GM21367 (cell line): Measurements from ENCODE around the gene ACTR1B.
"Not testable (repeated sequence)": the region's sequence is repeated elsewhere in the genome, so short reads cannot be mapped to it uniquely, and the experiment has no call there.

Experiments
- ATAC-seq: cut with Tn5 transposase; IDR thresholded peaks from one replicate; pipeline ENCODE4 v1.9.1; 2021; ENCODE audit not compliant: unreplicated experiment

Gene ACTR1B

DNA sequence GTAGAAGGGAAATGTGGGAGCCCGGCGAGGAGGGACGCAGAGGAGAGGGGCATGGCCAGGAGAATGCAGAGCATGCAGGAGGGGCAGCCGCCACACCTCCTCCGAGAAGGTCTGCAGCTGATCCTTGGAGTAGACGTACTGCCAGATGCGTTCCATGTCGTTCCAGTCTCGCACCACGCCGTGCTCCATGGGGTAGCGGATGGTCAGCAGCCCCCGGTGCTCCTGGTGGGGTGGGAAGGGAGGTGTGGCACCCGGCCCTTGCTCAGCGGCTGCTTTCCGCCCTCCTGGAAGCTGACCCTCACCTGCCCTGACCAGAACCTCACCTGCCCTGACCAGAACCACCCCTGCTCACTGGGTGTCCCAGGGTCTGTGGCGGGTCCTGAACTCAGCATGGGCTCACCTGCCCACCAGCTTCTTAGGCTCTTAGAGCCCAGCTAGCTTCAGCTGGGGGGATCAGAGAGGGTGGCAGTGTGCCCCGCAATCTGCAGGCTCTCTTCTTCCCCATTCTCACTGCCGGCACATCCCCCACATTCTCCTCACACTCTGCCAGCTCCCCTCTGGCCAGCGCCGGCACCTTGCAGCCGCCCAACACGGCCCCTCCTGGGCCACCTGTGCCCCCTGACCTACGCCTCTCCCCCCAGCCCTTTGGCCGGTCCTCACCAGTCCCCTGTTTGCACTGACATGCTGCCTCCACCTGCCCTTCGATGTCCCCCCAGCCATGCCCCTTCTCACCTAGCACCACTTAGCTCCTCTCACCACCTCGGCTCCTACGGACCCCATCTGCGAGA lies 4.4 kb downstream of the ACTR1B start:
- ATAC-seq: no peak

DNA sequence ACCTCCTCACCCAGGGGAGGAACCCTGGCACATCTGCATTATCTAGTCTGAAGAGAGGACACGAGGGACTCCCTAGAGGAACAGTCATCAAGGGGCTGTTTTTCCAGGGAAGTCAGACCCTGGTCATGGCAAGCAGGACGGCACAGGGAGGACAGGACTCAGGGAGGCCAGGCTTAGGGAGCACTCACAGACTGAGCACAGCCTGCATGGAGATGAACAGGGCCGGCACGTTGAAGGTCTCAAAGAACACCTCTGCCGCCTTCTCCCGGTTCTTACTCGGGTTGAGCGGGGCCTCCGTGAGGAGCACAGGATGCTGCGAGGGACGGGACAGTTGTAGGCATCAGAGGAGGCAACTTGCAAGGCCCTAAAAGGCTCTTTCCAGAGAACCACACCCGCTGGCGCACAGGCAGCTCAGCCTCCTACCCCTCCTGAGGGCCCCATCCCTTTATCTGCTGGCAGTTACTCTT lies 5.1 kb downstream of the ACTR1B start:
- ATAC-seq: no peak

DNA sequence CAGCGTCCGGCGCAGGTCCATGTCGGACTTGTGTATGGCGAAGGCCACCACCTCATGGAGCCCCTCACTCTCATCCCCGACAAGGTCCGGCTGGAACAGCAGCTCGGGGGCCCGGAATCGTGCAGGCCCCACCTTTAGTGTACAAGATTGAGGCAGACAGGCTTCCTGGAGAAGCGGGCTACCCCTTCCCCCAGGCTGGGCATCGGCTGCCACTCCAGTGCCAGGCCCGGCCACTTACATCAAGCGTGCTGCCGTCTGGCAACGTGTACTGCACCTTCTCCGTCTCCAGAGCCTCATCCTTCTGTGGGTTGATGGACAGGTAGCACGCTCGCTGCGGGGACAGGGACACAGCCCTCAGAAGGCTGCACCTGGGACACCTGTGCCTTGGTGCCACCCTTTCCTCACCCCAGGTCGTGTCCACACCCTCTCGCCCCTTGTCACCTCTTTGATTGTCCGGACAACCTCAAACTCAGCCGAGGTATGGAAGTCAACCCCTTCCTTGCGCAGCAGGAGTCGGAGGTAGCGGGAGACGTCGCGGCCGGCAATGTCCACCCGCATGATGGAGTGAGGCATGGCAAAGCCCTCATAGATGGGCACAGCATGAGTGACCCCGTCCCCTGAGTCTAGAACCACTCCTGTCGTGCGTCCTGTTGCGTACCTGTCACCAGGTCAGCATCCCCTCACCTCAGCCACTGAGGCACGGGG lies 5.7 kb downstream of the ACTR1B start:
- ATAC-seq: no peak

DNA sequence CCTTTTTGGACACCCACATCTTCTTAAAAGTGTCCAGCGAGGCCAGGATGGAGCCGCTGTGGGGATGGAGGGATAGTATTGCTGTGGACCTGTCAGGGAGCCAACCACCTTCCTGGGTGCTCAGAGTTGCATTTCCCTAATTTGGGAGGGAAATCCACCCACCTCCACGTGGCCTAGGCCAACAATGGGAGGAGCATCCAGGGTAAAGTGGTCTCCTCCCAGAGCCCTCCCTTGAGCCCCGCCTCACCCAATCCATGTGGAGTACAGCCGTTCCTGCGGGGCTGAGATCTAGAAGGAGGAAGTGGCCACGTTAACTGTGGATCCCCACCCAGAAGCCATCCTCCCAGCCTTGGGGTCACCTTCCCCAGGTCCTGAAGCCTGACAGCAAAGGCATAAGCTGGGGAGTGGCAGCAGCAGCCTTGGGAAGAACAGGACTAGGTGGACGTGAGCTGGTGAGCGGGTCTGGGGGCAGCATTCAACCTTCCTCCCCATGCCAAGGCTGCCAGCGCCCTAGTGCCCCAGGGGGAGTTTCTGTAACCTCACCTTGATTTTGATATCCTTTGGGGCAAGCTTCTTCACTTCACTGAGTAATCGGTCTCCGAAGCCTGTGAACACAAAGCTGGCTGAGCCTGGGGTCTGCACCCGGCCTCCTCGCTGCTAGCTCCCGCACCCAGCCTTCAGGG lies 6.8 kb downstream of the ACTR1B start:
- ATAC-seq: no peak

DNA sequence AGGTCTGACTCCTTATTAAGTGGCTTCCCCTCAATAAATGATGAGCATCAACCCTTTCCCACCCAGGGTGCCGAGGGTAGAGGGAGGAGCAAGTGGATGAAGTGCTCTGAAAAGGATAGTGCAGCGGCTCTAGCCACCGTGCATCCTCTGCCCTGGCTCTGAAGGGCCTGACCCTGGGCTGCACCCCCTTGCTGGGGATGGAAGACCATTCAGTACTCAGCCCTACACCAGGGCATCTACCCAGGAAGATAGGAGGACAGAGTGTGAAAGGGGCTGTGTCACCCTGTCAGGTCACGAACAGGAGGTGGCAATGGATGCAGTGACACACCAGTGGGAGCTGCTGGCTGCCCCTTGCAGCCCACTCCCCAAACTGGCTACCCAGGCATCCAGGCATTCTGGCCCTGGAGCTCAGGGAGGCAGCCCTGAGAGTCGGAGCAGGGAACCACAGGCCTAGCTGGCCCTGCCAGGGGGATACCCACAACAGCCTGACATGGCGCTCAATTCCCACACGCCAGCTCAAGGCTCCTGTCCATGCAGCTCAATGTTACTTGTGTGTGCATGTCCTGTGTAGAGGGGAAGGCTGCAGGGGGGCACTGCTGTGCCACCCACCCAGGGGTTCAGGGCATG lies 7.6 kb downstream of the ACTR1B start:
- ATAC-seq: no peak

DNA sequence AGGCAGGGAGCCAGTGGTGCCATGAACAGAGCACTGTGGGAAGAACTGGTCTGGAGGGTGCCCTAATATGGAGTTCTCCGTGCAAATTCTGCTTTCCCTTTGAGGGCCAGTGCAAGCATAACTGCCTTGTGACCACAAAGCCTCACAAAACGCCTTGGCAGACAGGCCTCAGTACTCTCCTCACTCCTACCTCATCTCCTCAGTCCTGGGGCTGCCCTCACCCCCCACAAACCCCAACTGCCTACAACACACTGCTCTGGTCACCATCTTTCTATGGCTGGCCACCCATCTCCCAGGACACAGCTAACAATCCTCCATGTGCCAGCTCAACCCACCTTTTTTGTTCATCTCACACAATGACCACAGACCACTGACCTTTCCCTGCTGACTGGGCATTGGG lies 9.1 kb downstream of the ACTR1B start:
- no peak for ATAC-seq

DNA sequence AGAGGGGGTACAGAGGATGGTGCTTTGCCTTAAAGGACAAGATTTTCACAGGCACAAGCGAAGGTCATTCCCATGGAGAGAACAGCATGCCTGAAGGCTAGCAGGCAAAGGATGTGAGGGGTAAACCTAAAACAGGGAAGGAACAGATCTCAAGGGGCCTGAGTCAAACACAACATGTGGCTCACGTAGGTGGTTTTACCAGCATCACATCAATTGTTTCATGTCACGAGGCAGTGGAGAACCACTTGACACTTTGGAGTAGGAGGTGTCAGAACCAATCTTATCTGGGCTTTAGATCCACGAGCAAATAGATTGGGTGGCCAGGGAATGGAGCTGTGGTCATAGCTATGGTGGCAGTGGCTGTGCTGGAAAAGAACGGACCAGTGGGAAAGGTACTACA lies 9.5 kb downstream of the ACTR1B start:
- no peak for ATAC-seq

DNA sequence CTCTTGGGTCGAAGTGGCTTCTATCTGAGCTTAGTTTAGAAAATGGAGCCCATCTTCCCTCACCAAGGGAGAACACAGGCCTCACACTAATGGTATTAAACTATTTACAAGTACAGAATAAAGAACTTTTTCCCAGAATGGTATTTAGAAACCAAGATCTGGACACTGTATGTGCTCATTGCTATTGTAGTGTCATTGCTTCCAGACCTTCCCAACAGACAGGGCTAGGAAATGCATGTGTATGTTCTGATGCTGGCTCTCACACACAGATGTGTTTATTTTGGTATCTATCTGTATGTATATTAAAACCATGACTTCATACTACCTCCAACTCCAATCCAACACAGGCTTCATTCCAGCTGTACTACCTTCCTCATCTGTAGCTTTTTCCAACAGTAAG lies 10.0 kb downstream of the ACTR1B start:
- ATAC-seq: no peak

DNA sequence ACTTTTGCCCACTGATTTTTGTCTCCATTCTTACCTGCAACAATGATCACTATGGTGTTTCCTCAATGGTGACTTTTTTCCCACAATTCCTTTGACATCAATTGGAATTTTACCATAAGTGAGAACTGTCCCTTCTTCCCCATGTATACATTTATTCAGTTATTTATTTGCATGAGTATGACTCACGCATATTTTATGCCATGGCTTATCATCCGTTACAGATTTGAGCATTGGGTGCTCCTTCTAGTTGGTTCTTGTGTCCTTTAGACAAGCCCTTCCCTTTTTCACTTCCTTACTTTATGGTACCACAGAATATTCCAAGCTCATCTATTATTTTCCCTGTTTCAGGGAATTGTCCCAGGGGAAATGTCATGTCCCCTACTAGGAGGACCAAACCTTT lies 10.4 kb downstream of the ACTR1B start:
- no peak for ATAC-seq

DNA sequence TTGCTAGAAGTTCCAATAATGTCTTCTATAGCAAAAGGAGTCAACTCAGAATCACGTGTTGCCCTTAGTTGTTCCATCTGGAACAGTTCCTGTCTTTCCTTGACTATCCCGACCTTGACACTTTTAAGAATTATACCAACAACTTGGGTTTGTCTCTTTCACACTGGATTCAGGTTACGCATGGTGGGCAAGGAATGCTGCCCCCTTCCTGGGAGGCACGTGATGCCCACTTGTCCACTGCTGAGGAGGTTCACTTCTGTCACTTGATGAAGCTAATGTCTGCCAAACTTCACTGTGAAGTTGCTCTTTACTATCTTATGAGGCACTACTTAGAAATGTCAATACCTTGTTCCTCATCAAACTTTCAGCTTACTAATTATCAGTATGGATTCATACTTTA lies 12.7 kb downstream of the ACTR1B start:
- no peak for ATAC-seq

DNA sequence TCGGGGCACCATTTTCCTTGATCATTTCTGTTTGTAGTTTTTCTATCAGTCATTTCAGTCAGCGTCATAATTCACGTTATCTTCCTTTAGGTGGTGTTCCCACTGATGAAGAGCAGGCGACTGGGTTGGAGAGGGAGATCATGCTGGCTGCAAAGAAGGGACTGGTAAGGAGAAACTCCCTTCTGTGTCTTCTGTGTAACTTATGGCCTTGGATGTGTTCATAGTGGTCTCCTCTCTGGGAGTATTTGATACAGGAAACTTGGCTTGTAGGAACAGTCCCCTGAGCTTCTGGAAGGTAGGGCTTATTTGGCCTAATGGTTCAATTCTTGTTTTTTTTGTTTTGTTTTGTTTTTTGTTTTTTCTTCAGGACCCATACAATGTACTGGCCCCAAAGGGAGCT lies 16.9 kb downstream of the ACTR1B start:
- no peak for ATAC-seq

DNA sequence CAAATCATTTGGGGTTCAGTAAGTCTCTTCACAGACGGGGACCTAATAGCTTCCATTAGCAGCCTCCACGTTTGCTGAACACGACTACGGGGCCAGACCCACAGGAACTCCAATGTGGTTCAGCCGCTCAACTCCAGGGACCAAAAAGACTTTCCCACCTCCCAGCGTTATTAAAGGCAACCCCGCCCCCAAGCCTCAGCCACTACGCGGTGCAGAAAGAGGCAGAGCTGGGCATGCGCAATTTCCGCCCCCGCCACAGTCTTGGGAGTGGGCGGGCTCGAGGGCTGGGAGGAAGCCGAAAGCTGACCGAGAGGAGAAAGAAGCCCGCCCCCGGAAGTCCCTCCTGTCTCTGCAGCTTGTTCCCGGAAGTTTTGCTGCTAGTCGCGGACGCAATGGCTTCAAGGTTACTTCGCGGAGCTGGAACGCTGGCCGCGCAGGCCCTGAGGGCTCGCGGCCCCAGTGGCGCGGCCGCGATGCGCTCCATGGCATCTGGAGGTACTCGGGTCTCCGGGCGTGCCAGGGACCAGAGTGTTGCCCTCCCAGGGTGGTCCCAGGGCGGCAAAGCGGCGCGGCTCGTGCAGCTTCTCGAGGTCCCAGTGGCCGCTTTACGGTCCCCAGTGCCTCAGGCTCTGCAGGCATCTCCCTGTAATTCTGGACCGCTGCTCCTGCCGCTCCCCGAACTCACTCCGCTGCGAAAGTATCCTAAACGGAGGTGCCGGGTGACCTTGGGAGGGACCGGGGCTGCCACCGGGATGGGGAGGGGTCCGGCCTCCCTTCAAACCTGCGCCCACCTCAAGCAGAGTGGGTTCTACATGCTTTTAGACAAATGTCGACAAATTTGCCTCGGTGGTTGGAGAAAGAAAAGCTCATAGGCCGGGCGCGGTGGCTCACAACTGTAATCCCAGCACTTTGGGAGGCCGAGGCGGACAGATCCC lies 17.9 kb downstream of the ACTR1B start, which contains the start of gene COX5B:
COX5B (plus strand) TSS at position 368 of the 935 bp plus-strand sequence; CDS start at position 393, 25 bp downstream.
- peak; percentile 91 for ATAC-seq

DNA sequence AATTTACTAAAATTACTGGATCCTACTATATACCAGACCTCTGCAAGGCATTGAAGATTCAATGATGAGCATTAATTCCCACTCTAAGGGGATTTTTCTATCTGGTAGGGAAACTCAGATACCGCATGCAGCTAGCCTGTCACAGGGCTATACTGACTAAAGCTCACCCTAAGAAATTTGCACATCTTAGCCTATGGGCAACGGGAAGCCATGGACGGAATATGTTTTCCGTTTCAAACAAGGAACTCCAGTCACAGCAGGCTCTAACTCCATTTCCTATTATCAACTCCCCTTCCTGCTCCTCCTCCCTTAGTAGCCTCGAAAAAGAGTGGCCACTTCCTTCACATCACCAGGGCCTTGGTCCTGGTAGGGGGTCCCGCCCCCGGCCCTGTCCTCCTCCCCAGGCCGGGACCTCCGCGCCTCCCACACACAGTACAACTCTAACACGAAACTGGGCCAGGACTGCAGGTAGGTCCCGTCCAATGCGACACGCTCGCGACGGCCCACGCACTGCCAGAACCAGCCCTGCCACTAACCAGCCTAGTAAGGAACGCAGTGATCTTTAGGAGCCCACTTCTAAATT lies 18.6 kb downstream of the ACTR1B start:
- peak; percentile 21 for ATAC-seq

DNA sequence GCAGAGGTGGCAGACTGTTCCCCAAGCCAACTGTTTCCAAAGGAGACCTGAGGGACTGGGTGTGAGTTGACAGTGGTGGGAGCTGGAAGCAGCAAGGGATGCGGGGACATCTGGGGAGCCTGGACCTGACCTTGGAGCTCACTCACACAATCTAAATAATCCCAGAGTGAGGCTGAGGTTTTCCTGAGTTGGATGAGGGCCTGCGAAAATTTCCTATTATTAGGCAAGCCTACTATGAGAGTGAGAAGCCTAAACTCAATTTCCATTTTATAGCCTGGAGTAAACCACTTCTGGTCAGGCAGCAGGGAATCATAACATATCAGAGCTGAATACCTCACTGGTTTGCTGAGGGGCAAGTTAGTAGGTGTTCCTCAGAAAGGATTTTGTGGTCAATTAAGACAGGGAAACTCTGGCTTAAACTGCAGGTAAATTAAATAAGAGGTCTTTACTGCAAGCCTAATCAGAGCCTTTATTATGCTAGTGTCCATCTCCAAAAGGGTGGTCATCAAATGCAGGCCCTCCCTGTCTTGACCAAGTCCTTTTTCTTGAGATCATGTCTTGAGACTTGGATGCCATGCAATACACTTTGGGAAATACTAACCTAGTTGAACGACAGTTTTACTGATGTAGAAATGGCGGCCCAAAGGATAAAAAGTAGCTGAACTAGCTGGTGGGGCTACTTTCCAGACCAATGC lies 19.7 kb downstream of the ACTR1B start:
- no peak for ATAC-seq

DNA sequence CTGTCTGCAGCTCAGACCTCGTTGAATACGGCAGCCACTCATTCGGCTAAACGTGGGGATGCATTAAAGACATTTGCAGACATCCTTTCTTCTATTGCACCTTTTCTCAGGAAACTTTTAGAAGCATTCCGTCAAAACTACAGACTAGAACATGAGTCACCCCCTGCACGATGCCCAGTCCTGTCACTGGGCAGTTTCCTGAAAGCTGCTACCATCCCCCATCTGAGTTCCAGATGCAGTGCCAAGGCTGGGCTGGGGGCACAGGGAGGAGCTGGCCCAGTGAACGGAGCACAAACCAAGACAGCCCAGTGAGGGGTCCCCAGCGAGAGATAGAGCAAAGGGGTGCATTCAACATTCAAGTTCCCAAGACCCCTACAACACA lies 37.8 kb downstream of the ACTR1B start:
- not testable (repeated sequence) for ATAC-seq

DNA sequence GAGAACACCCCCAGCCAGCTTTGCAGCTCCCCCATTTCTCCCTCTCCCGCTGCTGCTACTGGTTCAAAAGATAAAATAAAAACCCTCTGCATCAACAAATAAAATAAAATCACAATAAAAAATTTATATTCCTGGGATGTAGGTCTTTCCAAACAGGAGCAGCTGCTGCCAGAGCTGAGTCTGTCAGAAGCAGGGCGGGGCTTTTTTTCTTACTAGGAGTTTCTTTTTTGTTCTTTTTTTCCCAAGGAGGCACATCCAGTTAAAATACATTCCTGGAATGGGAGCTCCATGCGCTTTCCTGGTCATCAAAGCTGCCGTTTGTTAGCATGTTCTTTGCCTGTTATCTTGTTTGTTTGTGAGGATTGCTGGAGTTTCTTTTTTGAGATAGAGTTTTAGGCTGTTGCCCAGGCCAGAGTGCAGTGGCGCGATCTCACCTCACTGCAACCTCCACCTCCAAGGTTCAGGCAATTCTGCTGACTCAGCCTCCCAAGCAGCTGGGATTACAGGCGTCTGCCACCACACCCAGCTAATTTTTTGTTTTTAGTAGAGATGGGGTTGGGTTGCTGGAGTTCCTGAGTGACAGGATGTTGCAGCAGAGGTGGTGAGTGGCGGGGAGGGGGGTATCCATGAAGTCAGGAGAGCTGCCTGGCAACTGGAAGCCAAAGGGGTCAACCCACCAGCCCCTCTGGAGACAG lies 38.3 kb downstream of the ACTR1B start:
- ATAC-seq: not testable (repeated sequence)

DNA sequence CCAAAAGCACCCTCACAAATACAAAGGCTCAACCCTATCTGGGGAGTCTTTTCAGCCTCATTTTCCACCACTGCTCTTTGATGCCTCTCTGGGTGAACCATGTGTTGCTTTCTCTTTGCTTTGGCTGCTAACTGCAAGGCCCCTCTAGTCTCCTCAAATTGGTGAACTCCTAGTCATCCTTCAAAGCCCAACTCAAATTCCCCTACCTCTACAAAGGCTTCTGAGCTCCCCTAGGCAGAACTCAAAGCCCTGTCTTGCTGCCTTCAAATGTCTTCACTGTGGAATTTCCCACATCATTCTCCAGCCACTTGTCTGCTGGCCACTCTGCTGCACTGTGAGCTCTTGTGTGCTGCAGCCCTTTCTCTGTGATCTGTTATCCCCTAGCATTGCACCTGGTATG lies 40.9 kb downstream of the ACTR1B start:
- not testable (repeated sequence) for ATAC-seq

DNA sequence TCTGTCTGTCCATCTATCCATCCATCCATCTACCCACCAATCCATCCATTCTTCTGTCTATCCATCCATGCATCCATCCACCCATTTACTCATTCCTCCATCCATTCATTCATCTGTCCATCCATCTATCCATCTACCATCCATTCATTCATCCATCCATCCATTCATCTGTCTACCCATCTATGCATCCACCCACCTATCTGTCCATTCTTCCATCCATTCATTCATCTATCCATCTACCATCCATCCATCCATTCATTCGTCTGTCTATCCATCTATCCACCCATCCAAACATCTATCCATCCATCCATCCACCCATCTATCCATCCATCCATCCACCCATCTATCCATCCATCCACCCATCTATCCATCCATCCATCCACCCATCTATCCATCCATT lies 43.4 kb downstream of the ACTR1B start:
- not testable (repeated sequence) for ATAC-seq
